Pancreas (tissue), 10 donors: ENCODE measurements around the gene TRPV4. TPM values are rescaled to one million over a fixed set of nuclear protein-coding genes. Genes with fewer than 3 reads are reported as not detected.
A peak's percentile ranks its signal among the peaks of the same experiment; 100 is the strongest.

Experiments used
- ATAC-seq, 4 donors: fragments of 200-7000 bp; cut with Tn5 transposase; one replicate each; pipeline versions ENCODE4 v1.8.0 to v1.9.1; 2020; ENCODE audit warnings: mild to moderate bottlenecking in 4 of 4, moderate library complexity in 4 of 4
- DNase-seq, 6 donors: peaks; one replicate each; pipeline ENCODE4 v3.0.0-alpha.2; 2020
- FAIRE-seq: peaks from 2 replicates; lab custom pipeline; 2012; peaks lifted over from hg19 to GRCh38; lab: Jason Lieb, UNC
- H3K27ac ChIP-seq, 4 donors: fragments of 200-600 bp; sonication (generic); 1 replicate in 3 of 4; 2 replicates in 1 of 4; pipeline versions ENCODE4 v1.5.0 to v1.8.0; 2020
- H3K27me3 ChIP-seq, 4 donors: fragments of 200-600 bp; one replicate each; pipeline ENCODE4 v1.8.0; 2021
- H3K36me3 ChIP-seq, 3 donors: fragments of 200-600 bp; sonication (generic) in 1 of 3; one replicate each; pipeline versions ENCODE4 v1.5.0 to v1.8.0; 2020 to 2021
- H3K4me1 ChIP-seq, 3 donors: fragments of 200-600 bp; one replicate each; pipeline ENCODE4 v1.8.0; 2021
- H3K4me3 ChIP-seq, 4 donors: fragments of 200-600 bp; sonication (generic) in 2 of 4; one replicate each; pipeline versions ENCODE4 v1.5.0 to v1.8.0; 2020 to 2021
- H3K9me3 ChIP-seq, 4 donors: fragments of 200-600 bp; one replicate each; pipeline ENCODE4 v1.8.0; 2021
- WGBS, 2 donors: extraction: QIAGEN DNeasy Blood & Tissue Kit; methylation state at CpG; one replicate each; pipeline ENCODE4 v1.1.7; 2013; 5-methylcytosine and 5-hydroxymethylcytosine counted together
- intact Hi-C, 3 donors: fragments of 100-400 bp; cut with DNase I; formaldehyde crosslinking; loops; one replicate each; pipeline versions ENCODE4 v1.11.1 to v1.14.2; 2022
- polyA plus RNA-seq, 2 donors: library from polyadenylated mRNA; stranded (reverse); fragments of 200-250 nt; gene quantifications; one replicate each; pipeline ENCODE4 v1.2.3, GENCODE V29; 2013
- total RNA-seq, 6 donors: library from RNA; stranded (reverse); fragmentation: NEBNext Ultra II Directional in 4 of 6; extraction: Animal tissue kit (Norgen Biotek cat#: 25700) in 4 of 6; gene quantifications; one replicate each; pipeline versions ENCODE4 v1.2.1 to v1.2.4, GENCODE V29; 2021 to 2023
- TF ChIP-seq, protein P1 (sequence below), 4 donors: fragments of 200-600 bp; sonication (generic) in 3 of 4; IDR thresholded peaks; one replicate each; pipeline versions ENCODE4 v1.5.0 to v1.8.0; 2021; ENCODE audit warnings: antibody characterized with exemption in 4 of 4
- donor health status: healthy with polysubstance abuse.
- donor health status: DM: no; HTN: no; CAD: no; lungs with moderate emphysema.
- donor health status: DM: no; HTN: no; CAD: no.
- donor health status: control.
- donor health status: control.
- donor health status: Bipolar disorder and iron deficiency.
- donor health status: DM: yes; HTN: yes; CAD: no.
- donor health status: DM: no; HTN: no; CAD: no.
- donor health status: DM: no; HTN: no; CAD: no.
- donor health status: DM: yes; HTN: yes; CAD: no.

Gene TRPV4
- total RNA-seq (1 to 10 TPM; 1.9 to 4.8 (median 3.6) TPM), polyA plus RNA-seq (1 to 10 TPM; 3.9 to 4.9 TPM)

DNA sequence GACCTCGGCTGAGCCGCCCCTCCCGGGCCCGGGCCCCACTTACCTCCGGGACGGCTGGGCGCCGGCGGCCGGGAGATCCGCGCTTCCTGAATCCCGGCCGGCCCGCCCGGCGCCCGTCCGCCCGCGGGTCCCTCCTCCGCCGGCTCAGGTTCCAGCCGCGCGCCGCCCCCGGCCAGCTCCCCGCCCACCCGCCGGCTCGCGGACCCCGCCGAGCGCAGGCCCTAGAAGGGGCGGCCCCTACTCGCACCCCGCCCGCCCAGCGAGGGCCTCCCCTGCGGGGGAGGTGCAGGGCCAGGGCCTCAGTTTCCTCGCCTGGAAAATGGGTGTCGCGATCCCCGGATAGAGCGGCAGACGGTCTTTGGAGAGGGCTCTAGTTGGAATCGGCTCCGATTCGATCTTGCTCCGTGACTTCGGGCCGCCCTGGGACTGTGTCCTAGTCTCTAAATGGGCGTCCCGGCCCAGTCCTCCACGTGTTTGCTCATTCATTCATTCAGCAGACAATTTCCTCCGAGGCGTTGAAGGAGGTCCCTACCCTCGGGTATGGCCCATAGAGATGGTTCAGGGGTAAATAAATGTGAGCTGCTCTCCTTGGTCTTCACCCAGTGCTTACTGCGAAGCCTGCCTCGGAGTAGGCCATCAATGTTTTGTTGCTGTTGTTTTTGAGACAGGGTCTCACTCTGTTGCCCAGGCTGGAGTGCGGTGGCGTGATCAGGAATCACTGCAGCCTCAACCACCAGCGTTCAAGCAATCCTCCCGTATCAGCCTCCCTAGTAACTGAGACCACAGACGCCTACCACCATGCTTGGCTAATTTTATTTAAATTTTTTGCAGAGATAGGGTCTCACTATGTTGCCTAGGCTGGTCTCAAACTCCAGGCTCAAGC is at the start of gene TRPV4:
TRPV4 (minus strand) TSS at position 92 of the 883 bp plus-strand sequence. CDS start 18,602 bp downstream, outside the sequence.
- H3K27ac ChIP-seq, result no peak within 1 kb of the TSS
- no peaks in the 10 kb centered on the region for H3K9me3 ChIP-seq
- peaks cover 0 to 25% (median 4%) of the 10 kb centered on the region in 3 donors for H3K4me1 ChIP-seq
- ATAC-seq, result peak; percentile 66 to 86 (median 76)
- intact Hi-C loops, result no loop called here
- DNase-seq, result peak in 3 of 6 donors; percentile 27 to 82 (median 46)
- WGBS, 2 donors, result 17 to 21% methylated on average over 56 to 67 of the region's 67 CpGs
- no peak for FAIRE-seq
- TF ChIP-seq, protein P1, sequence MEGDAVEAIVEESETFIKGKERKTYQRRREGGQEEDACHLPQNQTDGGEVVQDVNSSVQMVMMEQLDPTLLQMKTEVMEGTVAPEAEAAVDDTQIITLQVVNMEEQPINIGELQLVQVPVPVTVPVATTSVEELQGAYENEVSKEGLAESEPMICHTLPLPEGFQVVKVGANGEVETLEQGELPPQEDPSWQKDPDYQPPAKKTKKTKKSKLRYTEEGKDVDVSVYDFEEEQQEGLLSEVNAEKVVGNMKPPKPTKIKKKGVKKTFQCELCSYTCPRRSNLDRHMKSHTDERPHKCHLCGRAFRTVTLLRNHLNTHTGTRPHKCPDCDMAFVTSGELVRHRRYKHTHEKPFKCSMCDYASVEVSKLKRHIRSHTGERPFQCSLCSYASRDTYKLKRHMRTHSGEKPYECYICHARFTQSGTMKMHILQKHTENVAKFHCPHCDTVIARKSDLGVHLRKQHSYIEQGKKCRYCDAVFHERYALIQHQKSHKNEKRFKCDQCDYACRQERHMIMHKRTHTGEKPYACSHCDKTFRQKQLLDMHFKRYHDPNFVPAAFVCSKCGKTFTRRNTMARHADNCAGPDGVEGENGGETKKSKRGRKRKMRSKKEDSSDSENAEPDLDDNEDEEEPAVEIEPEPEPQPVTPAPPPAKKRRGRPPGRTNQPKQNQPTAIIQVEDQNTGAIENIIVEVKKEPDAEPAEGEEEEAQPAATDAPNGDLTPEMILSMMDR (IDR thresholded peaks at IDR 0.05), result no peak
- H3K36me3 ChIP-seq, result no peaks in the 10 kb centered on the region
- peak within 1 kb of the TSS; percentile 38 to 82 (median 58) for H3K4me3 ChIP-seq
- no peaks in the 10 kb centered on the region for H3K27me3 ChIP-seq

DNA sequence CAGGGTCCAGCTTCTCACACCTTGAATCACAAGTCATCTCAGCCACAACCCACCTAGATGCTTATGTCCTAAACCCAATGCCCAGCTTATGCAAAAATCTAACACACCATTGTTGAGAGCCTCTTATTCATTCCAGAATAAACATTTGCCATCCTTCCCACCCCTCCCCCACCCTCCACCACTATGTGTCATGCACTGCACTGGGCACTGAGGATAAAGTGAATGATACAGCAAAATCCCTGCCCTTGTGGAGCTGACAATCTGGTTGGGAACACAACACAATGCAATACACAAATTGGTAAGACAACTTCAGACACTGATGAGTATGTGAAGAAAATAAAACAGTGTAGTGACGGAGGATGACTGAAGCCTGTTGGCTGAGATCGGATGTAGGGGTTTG is 48.6 kb upstream of the TRPV4 start:
- Histone ChIP-seq H3K4me1 (peaks cover 0 to 13% (median 7%) of the 10 kb centered on the region in 3 donors), H3K36me3 (no peaks in the 10 kb centered on the region), H3K27ac (no peak overlapping the region), H3K4me3 (no peak overlapping the region), H3K9me3 (no peaks in the 10 kb centered on the region), H3K27me3 (no peaks in the 10 kb centered on the region)
- ATAC-seq (no peak), DNase-seq (no peak), FAIRE-seq (no peak)
- WGBS, 2 donors, result 85 to 96% methylated on average over 2 of the region's 2 CpGs
- TF ChIP-seq, protein P1 (IDR thresholded peaks at IDR 0.05), result no peak
- intact Hi-C loops, result loop anchor here in 1 of 3 donors (10.0 kb wide), 1 partner anchor 67 kb away; no protein-coding TSS in a partner anchor

DNA sequence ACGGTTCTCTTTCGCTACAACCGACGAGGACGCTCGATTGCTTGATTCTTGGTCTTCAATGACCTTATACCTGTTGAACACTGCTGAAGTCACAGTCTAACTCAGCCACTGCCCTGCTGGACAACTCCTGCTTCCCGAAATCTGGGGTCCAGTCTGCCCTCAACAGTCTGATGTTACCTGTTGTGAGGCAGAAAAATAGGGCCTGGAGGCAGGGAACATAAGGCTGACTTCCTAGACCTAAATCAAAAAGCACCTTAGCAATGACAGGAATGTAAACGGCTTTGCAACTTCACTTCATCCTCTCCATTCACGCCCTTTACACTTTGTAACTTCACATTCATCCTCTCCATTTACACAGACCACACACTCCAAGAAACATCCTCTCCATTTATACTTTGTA is 47.7 kb upstream of the TRPV4 start:
- Histone ChIP-seq H3K36me3 (no peaks in the 10 kb centered on the region), H3K9me3 (no peaks in the 10 kb centered on the region), H3K4me3 (peak overlapping the region; percentile 31 to 77 (median 58)), H3K27ac (no peak overlapping the region), H3K4me1 (peaks cover 0 to 13% (median 7%) of the 10 kb centered on the region in 3 donors), H3K27me3 (no peaks in the 10 kb centered on the region)
- intact Hi-C loops, result loop anchor here in 1 of 3 donors (10.0 kb wide), 1 partner anchor 66 kb away; no protein-coding TSS in a partner anchor
- WGBS, 2 donors, result 12 to 13% methylated on average over 9 of the region's 9 CpGs
- no peak for DNase-seq
- TF ChIP-seq, protein P1 (IDR thresholded peaks at IDR 0.05), result no peak
- FAIRE-seq, result no peak
- ATAC-seq, result peak in 3 of 4 donors; percentile 16 to 39 (median 28)

DNA sequence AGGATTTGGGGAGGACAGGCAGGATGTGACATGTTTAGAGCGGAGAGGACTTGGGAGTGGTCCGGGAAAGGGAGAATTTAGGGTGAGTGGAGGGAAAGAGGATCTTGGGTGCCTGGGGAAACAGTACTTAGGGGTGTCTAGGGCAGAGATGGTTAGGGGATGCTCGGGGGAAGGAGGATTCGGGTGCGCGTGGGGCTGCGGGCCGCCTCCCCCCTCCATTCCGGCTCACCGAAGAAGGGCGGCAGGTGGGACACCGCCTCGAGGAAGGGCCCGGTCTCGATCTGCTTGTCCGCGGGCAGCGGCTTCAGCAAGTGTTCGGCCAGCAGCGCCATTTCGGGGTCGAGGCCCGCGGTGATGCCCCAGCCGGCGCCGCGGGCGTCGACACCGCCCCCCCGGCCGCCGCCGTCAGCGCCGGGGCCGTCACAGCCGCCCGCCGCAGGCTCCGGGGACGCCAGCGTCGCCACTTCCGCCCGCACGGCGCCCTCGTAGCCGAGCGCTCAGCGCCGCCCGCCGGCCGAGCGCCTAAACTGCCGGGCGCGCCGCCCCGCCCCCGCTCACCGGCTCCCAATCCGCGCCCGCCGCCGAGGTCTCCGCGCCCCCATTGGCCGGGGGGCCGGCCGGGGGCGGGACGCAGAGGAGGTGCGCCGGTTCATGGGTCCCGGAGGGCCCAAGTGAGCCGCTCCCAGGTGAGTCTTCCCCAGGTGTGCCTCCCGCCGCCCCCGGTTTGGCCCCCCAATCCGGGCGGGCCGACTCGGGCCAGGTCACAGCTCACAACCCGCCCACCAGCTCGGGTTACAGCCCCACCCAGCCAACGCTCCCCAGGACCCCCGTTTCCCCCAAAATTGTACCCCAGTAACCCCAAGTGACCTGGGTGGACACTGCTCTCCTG is 47.1 kb upstream of the TRPV4 start, which contains the start of gene GLTP:
GLTP (minus strand) TSS at position 499 of the 889 bp plus-strand sequence; CDS start at position 332, 167 bp downstream.
- TF ChIP-seq, protein P1 (IDR thresholded peaks at IDR 0.05), result peak in 3 of 4 donors; percentile 32 to 46 (median 40)
- H3K4me3 ChIP-seq, result peak within 1 kb of the TSS; percentile 51 to 77 (median 62)
- H3K27ac ChIP-seq, result peak within 1 kb of the TSS in 1 of 4 donors; percentile 62
- FAIRE-seq (no peak), DNase-seq (peak; percentile 78 to 96 (median 92)), ATAC-seq (peak; percentile 96 to 98 (median 98))
- 0% methylated on average over 45 to 92 of the region's 92 CpGs for WGBS, 2 donors
- no peaks in the 10 kb centered on the region for H3K27me3 ChIP-seq
- intact Hi-C loops, result loop anchor here in 1 of 3 donors (10.0 kb wide), 1 partner anchor 65 kb away; no protein-coding TSS in a partner anchor
- H3K36me3 ChIP-seq, result no peaks in the 10 kb centered on the region
- H3K9me3 ChIP-seq, result no peaks in the 10 kb centered on the region
- H3K4me1 ChIP-seq, result peaks cover 6 to 16% (median 7%) of the 10 kb centered on the region in 3 donors
